HG03520 (cell line): ENCODE results near the gene SNRPD2.

Source experiments
- ATAC-seq: cut with Tn5 transposase; IDR thresholded peaks from one replicate; pipeline ENCODE4 v1.9.1; 2021; ENCODE audit warnings: mild to moderate bottlenecking, moderate library complexity; ENCODE audit not compliant: unreplicated experiment

SNRPD2 gene

DNA sequence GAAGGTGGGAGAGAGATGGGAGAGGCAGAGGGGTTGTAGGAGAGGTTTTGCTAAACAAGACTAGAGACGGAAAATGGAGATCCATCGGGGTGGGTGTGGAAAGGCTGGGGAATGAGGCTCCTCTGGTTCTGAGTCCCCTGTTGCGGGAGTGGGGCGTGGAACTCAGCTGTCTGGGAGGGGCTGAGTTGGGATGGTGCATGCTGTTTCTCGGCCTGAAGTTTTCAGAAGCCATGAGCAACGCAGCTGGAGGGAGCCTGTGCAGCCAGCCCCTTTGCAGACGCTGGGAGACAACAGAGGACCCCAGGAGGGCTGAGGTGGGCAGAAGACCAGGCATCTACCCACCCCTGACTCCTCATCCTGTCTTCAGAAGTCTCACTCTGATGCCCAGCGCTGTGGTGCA, 31.1 kb downstream of the SNRPD2 start:
- ATAC-seq = no peak

GRCh38 chr19:45659096-45659729, 32.5 kb downstream of the SNRPD2 start:
- ATAC-seq = no peak

DNA sequence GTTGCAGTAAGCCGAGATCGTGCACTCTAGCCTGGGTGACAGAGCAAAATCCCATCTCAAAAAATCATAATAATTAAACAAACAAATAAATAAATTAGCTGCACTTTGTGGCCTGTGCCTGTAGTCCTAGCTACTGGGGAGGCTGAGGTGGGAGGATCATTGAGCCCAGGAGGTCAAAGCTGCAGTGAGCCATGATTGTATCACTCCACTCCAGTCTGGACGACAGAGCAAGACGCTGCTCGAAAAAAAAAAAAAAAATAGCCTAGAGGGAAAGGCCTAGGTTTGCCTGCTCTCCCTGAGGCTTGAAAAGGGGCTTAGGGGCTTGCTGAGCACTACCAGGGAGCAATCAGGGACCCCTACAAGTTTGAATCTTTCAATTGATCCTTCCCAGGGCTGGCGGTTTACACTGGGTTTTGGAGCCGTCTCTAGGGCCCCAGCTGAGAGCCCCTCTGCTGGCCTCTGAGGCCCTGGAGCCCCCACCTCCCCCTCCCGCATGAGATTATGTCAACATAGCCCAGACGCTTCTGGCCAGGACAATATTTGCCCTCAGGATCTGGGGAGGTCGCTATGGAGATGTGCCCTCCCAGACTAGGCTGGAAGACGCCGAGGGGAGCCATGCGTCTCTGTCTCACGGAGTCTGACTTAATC, 34.1 kb downstream of the SNRPD2 start:
- ATAC-seq = no peak

DNA sequence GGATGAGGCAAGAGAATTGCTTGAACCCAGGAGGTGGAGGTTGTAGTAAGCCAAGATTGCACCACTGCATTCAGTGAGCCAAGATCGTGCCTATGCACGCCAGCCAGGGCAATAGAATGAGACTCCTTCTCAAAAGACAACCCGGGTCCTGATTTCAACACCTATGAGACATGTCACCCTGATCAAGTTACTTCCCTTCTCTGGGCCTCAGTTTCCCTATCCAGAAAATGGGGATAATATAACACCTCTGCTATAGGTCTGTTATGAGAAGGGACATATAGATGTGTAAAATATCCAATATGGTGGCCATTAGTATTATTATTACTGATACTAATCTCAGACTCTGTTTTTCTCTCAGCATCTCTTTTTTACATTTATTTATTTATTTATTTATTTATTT, 36.7 kb downstream of the SNRPD2 start:
- no peak for ATAC-seq

DNA sequence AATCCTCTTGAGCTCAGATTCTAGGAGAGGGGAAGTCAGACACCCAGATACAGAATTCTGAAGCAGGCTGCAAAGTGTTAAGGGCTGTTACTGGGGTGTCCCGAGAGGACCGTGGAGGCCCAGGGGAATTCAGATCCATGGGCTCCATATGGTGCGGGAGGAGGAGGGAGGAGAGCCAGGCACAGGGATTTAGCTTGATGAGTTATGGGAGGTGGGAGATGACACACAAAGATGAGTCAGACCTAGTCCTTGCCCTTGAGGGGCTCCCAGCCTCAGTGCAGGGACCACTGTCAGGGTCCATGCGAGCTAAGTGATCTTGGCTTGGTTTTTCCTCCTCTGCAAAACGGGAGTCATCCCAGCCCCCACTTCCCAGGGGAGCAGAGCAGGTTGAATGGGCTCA, 38.1 kb downstream of the SNRPD2 start:
- no peak for ATAC-seq

DNA sequence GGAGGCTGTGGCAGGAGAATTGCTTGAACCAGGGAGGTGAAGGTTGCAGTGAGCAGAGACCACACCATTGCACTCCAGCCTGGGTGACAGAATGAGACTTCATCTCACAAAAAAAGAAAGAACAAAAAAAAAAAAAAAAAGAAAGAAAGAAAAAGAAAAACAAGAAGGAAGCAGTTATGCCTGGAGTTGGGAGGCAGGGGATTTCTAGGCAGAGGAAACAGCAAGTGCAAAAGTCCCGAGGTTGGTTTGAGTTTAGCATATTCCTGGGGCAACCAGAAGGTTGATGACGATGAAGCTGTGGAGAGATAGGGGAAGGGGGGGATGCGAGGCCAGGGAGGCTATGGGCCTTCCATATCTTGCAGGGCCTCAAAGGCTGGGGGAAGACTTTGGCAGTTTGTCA, 41.0 kb downstream of the SNRPD2 start:
- ATAC-seq = no peak

DNA sequence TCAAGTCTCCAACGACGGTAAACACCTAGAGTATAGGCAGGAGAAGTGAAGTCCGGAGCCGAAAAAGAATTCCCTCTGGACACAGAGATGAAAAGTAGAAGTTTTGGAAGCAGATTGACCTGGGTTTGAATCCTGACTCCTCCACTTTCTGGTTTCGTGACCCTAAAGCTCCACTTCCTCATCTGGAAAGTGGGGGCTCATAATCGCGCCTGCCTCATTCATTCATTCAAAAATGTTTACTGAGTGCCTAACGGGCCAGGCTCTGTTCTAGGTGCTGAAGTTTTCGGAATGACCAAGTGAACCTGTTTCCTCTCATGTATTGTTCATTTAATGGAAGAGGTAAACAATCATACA, 45.4 kb downstream of the SNRPD2 start:
- no peak for ATAC-seq

DNA sequence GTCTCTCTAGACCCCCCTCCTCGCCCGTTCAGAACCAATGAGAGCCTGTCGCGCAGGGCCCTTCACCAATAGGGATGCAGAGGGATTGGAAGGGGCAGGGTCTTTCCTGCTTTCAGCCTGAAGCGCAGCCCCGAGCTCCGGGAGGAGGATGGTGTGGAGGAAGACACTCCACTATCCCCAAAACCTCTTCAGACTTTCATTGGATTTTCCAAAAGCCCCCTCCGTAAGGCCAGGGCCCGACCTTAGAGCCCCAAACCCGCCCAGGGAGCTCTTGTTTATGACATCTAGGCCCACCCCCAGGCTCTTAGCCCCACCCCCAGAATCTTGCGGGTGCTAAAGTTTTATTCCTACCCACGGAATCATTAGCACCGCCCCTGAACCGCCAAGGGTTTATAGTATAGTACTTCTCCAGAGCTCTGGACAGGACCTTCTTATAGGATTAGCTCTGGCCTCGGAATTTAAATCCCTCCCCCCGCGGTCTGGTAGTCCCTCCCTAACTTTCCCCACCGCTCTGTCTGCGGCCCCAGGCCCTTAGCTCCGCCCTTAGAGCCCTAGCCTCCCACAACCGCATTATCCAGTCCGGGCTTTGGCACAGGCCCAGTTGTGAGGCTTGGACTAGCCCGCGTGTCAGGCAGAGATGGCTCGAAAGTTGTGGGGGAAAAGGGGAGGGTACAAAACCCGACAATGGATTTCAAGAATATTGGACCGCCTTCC, 46.0 kb downstream of the SNRPD2 start:
- ATAC-seq = peak; percentile 26

- ATAC-seq = no peak
Measured at GRCh38 chr19:45645068-45645630, 46.6 kb downstream of the SNRPD2 start.

DNA sequence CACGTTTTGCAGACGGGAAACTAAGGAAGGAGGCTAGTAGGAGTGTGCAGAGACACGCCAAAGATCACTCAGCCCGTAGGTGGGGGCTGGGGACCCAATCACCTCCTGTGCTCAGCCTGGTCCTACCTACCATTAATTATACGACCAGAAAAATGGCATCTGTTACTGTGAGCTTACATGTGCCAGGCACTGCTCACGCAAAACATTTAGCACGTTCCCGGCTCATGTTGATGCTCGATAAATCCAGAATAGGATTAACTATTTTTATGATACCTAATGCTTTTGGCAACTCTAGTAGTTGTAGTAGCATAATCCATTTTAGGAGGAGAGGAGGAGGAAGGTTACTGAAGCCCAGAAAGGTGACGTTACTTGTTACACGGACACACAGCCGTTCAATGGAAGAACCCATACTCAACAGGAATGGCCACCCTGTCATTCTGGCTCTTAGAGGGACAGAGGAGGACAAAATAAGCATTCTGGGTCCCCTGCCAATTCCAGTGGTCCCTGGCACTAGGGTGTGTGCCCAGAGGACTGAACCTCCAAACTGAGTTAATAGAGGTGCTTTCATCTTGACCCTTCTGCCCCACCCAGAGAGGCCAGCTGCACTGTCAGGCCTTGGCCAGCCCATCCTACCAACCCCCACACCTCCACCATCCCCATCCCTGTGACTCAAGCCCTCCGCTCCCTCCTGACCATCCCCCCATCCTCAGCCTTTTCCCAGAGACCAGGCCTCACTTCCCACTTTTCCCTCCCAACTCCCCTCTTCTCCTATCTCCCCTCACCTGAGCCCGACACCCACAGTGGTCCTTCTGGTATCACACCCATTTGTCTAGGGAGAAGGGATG, 47.6 kb downstream of the SNRPD2 start:
- ATAC-seq = no peak

DNA sequence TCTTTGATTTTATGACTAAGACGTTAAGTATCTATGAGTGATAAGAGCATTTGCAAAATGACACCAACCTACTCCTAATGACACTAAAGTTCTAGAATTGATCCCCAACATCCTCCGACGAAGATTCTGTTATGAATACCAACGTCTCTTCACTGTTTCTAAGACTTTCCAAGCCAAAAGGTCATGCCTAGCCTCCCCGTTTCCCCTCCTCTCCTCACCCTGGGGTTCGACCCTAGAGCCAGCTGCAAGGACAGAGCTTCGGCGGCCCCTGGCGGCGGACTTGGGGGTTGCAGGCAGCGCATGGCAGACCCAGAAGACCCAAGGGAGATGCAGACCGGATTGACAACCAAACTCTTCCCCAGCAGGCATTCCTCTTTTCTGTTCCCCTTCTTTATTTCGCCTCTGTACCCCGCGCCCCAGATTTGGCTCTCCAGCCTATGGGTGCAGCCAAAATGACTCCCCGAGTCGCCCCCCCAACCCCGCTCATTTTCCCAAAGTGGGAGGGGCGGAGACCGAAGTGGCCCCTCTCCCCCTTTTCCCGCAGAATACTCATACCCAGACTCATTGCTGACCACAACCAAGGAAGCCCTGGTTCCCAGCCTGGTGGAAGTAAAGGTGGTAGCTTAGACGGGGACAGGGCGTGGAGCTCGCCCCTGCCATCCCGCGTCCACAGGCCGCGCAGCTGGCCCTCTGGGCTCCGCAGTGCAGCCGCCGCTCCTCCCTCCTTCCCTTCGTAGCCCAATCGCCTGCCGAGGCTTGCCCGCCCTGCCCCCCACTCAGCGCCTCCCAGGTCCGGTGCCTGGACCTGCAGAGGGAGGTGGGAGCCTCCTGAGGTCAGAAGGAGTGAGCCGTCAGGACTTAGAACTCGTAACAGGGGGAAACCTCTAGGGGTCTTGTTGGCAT, 48.5 kb downstream of the SNRPD2 start:
- no peak for ATAC-seq

DNA sequence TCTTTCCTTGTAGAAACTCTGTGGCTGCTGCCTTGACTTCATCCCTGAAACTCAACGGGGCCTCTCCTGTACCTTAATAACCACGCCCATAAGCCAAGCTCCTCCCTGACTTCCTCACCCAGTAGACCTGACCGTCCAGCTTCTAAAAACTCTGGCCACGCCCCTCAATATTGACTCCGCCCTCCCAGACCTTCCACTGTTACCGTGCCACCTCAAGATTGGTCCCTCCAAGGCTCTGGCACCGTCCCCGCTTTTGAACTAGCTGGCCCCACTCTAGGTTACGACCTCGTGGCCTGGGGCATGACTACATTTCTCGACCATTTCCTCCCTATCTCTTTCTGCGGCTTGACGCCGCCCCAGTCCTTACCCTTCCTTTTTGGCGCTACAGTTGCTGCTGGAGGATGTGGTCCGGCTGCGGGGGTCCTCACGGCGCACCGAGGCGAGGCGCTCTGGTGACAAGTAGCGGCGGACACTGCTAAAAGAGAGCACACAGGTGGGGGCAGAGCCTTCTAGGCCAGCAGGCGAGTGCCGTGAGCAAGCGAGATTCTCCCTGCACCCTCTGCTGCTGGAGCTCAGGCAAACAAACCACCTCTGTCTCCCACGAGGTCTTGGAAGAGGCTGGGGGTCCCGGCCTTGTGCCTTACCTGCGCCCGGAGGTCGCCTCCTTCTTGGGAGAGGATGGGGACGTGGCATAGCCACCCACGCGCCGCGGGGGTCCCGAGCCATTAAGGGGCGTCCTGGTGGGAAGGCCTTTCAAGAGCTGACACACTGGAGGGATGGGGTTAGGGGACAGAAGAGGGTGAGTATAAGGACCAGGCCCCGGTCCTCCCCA, 50.3 kb downstream of the SNRPD2 start:
- peak; percentile 42 for ATAC-seq

DNA sequence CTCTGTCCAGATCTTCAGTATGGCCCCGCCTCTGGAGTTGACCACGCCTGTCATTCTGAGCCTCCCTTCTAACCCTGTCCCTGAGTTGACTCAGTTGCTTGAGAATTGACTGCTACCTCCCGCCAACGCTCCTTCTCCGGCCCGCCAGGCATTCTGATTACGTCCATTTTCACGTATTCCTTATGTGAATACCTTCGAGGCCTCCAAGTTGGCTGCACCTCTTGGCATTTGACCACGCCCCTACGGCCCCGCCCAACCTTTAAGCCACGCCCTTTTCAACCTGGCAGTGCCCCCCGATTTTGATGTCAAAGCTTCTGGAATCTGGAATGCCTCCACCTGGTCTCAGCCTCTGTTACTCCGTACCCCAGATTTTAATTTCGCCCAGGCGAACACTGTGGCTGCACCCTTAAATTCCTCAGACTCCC, 50.9 kb downstream of the SNRPD2 start:
- ATAC-seq = no peak

GRCh38 chr19:45638930-45639729, 52.6 kb downstream of the SNRPD2 start, which contains the start of gene EML2:
Gene EML2, minus strand, starts transcription at chr19:45639397. Its CDS starts 21 bp downstream, at chr19:45639376.
- ATAC-seq = no peak

- no peak for ATAC-seq
Measured at GRCh38 chr19:45637890-45638667, 53.7 kb downstream of the SNRPD2 start.
